ENCODE measurements around the gene KLF11.
"Not testable (repeated sequence)": the region's sequence is repeated elsewhere in the genome, so short reads cannot be mapped to it uniquely, and the experiment has no call there.

KLF11 gene

DNA sequence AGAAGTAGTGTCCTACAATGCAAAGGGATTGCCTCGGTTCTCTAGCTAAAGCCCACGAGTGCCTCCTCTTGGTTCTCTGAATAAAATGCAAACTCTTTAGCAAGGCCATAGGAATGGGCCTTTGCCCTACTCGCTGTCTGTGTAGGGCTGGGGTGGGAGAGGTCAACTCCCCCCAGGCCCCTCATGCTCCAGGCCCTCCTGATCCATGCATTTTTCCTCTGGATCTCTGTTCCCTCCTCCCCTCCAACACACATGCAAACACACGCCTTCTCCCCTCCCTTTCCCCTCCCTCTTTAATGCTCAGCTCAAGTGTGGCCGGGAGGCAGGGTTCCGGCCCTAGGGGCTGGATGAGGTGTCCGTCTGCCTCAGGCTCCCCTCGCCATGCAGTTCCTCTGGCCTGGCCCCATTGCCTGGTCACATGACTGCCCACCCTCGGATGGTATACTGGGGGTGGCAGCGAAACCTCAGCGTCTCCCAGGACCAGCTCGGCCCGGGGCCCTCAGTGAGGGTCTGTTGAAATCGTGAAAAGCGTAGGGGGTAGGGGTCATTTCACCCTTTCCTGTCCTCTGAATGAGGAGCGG, 14.9 kb upstream of the KLF11 start:
- no peak overlapping the region for H3K4me3 ChIP-seq (ENCODE audit: low read depth, low read length)
- peak; percentile 23 for DNase-seq (ENCODE audit: low read depth)
- TF ChIP-seq, protein P1, sequence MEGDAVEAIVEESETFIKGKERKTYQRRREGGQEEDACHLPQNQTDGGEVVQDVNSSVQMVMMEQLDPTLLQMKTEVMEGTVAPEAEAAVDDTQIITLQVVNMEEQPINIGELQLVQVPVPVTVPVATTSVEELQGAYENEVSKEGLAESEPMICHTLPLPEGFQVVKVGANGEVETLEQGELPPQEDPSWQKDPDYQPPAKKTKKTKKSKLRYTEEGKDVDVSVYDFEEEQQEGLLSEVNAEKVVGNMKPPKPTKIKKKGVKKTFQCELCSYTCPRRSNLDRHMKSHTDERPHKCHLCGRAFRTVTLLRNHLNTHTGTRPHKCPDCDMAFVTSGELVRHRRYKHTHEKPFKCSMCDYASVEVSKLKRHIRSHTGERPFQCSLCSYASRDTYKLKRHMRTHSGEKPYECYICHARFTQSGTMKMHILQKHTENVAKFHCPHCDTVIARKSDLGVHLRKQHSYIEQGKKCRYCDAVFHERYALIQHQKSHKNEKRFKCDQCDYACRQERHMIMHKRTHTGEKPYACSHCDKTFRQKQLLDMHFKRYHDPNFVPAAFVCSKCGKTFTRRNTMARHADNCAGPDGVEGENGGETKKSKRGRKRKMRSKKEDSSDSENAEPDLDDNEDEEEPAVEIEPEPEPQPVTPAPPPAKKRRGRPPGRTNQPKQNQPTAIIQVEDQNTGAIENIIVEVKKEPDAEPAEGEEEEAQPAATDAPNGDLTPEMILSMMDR (IDR thresholded peaks at IDR 0.05; ENCODE audit: insufficient read depth, low read depth, low read length, missing control alignments), result peak; percentile 23

DNA sequence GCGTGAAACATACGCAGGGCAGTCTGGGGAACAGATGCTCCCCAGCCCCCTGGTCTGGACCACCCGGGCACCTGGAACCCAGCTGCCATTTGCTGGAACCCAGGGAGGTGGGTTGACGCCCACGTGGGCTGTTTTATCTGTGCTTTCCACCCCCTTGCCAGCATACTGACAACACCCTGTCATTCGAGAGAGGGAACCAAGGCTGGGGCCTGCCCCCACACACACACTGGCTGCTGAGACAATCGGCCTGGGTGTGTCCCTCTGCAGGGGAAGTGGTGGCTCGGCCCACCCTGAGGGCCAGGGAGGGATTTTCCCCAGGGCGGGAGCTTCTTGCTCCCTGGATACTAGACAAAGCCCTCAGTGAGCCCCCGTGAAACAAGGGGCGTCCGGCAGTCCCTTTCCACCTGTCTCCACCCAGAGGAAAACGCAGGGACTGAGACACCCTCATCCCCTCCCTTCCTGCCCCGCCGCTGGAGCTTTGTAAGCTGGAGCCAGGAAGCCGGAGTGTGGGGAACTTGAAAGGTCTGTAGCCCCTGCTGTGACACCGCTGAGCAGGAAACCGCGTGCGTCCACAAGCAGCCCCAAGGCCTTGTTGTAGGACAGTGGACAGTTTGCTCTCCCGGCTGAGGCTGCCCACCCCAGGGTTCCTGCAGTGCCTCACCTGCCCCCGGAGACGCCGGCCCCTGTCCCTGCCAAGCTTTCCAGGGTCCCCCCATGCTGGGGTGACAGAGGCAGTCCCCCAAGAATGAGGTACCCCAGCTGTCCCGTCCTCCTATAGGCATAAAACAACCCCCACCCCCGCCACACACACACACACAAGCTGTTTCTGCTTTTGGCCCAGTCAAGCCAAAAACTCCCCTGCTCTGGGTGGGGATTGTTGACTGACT, 14.1 kb upstream of the KLF11 start:
- H3K4me3 ChIP-seq (ENCODE audit: low read depth, low read length), result peak overlapping the region; percentile 47
- TF ChIP-seq, protein P1 (IDR thresholded peaks at IDR 0.05; ENCODE audit: insufficient read depth, low read depth, low read length, missing control alignments), result no peak
- peak; percentile 78 for DNase-seq (ENCODE audit: low read depth)

DNA sequence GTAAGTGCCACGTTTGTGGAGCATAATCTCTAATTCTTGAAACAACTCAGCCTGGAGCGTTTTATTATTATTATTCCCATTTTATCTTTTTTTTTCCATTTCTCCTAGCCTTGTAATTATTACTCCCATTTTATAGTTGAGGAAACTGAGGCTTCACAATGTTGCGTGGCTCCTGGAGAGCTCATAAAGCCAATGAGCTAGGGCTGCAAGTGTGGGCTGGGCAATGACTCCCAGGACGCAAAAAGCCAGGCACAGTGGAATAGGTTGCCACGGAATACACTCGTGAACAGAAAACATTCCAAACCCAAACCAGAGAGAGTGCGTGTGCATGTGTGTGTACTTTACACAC, 13.5 kb upstream of the KLF11 start:
- TF ChIP-seq, protein P1 (IDR thresholded peaks at IDR 0.05; ENCODE audit: insufficient read depth, low read depth, low read length, missing control alignments), result no peak
- H3K4me3 ChIP-seq (ENCODE audit: low read depth, low read length), result peak overlapping the region; percentile 47; the same call in 1 of the 2 replicates
- DNase-seq (ENCODE audit: low read depth), result no peak

DNA sequence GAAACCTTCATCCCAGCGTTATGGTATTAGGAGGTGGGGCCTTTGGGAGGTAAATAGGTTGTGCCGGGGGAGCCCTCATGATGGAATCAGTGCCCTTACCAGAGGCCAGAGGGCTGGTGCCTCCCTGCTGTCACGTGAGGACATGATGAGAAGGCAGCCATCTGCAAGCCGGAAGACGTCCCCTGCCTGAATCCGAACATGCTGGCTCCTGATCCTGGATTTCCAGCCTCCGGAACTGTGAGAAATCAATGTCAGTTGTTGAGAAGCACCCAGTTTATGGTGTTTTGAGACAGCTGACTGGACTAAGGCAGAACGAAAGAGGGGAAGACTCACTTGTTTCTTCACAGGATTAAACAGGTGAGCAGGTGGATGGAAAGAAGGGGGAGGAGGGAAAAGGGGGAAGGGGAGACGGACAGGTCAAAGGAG, 13.0 kb upstream of the KLF11 start:
- DNase-seq (ENCODE audit: low read depth), result no peak
- TF ChIP-seq, protein P1 (IDR thresholded peaks at IDR 0.05; ENCODE audit: insufficient read depth, low read depth, low read length, missing control alignments), result no peak

DNA sequence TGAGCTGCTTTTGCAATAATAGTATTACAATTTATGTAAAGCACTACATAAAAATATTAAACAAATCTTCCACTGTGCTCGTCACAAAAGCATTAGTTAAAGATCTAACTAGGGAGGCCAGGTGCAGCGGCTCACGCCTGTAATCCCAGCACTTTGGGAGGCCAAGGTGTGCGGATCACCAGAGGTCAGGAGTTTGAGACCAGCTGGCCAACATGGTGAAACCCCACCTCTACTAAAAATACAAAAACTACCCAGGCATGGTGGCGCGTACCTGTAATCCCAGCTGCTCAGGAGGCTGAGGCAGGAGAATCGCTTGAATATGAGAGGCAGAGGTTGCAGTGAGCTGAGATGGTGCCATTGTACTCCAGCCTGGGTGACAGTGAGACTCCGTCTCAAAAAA, 12.6 kb upstream of the KLF11 start:
- not testable (repeated sequence) for DNase-seq (ENCODE audit: low read depth); H3K4me3 ChIP-seq (ENCODE audit: low read depth, low read length)

More for the DNA sequence above, 13.0 kb upstream of the KLF11 start:
- H3K4me3 ChIP-seq (ENCODE audit: low read depth, low read length), result no peak overlapping the region

DNA sequence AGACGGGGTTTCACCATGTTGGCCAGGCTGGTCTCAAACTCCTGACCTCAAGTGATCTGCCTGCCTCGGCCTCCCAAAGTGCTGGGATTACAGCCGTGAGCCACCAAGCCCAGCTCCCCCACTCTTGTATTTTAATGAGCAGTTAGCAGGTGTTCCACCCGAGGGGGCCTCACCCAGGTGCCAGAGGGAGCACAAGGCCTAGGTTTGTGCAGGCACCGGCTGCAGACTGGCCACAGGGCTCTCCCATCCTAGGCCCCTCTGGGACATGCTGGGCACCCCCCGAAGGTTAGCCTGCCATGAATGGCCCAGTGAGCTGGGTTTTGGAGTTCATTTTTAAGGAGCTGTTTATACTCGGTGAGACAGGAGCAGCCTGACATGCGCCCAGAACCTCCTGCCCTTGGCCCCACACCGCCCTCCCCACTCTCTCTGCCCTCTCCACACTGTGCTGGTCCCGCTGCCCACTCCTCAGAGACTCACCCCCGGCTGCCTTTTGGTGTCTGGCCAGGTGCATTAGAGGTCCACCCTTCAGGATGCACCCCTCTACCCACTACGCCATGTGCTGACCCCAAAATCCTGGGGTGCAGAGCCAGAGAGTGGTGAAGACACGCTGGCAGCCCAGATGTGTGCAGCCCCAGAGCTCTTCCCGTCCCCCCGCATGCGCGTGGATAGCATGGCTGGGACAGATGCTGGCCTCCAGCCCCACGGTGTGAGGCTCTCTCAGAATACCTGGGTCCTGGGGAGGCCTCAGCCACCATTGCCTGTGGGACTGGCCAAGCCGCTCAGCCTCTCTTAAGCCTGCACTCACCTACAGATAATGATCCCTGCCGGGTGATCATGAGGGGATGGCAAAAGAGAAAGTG, 11.2 kb upstream of the KLF11 start:
- no peak overlapping the region for H3K4me3 ChIP-seq (ENCODE audit: low read depth, low read length)
- no peak for DNase-seq (ENCODE audit: low read depth)
- TF ChIP-seq, protein P1 (IDR thresholded peaks at IDR 0.05; ENCODE audit: insufficient read depth, low read depth, low read length, missing control alignments), result no peak

DNA sequence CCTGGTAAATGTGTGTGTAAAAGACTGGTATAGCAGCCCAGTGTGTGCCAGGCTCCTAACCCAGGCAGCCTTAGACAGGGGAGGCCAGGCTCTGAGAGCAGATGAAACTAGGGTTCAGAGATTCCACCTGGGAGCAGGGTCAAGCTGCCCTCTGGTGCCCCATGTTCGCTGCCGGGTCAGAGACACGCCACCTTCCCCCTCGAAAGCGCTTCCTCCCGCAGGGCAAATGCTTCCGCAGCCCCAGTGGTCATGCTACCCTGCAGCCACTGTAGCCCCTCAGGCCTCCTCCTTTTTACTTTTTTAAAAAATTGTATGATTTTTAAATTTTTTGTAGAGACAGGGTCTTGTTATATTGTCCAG, 10.6 kb upstream of the KLF11 start:
- no peak for DNase-seq (ENCODE audit: low read depth)
- TF ChIP-seq, protein P1 (IDR thresholded peaks at IDR 0.05; ENCODE audit: insufficient read depth, low read depth, low read length, missing control alignments), result no peak
- no peak overlapping the region for H3K4me3 ChIP-seq (ENCODE audit: low read depth, low read length)

All from GM12865 (cell line).